ENCODE results near the gene NEIL3.

- TF ChIP-seq CTCF (IDR thresholded peaks at IDR 0.05): no peak
- no peak for TF ChIP-seq POLR2A (IDR thresholded peaks at IDR 0.05)
- no peak for TF ChIP-seq EP300 (IDR thresholded peaks at IDR 0.05)
Measured at GRCh38 chr4:177264788-177265422, 44.8 kb upstream of the NEIL3 start.
